22Rv1 (cell line): Measurements from ENCODE around the gene ADCY2.

Experiments
- H3K27ac ChIP-seq: fragments of 450-650 bp; 2 replicates; pipeline ENCODE4 v1.5.1; 2017
- ZFX ChIP-seq: fragments of 450-650 bp; IDR thresholded peaks from 2 replicates; pipeline ENCODE4 v1.6.1; 2017; ENCODE audit warnings: antibody characterized with exemption, borderline replicate concordance
- TF ChIP-seq, protein P1 (sequence below): fragments of 450-650 bp; IDR thresholded peaks from 2 replicates; pipeline ENCODE4 v1.5.1; 2017; ENCODE audit warnings: mild to moderate bottlenecking

The ADCY2 gene

DNA sequence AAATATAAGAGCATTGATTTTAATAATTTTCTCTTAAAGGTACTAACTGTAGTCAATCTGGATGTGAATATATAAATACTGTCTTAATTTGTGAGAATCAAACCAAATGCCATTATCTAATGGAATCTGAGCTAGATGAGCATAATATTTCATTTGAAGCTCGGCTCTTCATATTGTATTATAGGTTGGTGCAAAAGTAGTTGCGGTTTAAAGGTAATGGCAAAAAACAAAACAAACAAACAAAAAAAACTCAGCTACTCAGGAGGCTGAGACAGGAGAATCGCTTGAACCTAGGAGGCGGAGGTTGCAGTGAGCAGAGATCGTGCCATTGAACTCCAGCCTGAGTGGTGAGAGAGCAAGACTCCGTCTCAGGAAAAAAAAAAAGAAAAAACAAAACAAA, 358.6 kb downstream of the ADCY2 start:
- H3K27ac ChIP-seq = no peak overlapping the region
- TF ChIP-seq, protein P1, sequence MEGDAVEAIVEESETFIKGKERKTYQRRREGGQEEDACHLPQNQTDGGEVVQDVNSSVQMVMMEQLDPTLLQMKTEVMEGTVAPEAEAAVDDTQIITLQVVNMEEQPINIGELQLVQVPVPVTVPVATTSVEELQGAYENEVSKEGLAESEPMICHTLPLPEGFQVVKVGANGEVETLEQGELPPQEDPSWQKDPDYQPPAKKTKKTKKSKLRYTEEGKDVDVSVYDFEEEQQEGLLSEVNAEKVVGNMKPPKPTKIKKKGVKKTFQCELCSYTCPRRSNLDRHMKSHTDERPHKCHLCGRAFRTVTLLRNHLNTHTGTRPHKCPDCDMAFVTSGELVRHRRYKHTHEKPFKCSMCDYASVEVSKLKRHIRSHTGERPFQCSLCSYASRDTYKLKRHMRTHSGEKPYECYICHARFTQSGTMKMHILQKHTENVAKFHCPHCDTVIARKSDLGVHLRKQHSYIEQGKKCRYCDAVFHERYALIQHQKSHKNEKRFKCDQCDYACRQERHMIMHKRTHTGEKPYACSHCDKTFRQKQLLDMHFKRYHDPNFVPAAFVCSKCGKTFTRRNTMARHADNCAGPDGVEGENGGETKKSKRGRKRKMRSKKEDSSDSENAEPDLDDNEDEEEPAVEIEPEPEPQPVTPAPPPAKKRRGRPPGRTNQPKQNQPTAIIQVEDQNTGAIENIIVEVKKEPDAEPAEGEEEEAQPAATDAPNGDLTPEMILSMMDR = no peak
- TF ChIP-seq ZFX = no peak

DNA sequence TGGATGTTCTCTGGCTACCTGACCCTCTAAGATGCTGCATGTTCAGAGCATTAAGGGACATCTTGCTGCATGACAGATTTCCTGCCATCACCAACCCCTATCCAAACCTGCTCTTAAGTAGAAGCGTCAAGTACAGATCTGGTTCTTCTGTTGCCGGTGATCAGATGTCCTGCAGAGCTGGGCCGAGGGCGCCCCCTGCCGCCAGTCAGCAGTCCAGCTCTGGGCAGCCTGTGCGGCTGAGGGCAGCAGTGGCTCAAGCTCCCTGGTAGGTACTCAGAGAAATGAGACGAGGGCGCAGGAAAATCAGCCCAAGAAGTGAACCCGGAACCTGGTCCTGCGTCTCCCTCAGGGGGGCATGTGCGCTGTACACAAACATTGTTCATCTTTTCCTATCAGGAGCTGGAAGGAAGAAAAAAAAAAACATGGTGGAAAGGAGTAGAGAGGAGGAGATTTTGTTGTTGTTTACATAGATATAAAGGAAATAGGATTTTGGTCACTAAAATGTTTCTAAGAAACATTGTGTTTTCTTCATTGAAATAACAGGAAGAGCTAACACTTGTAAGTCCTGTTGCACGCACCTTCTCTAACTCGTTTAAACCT, 359.2 kb downstream of the ADCY2 start:
- no peak for TF ChIP-seq ZFX
- TF ChIP-seq, protein P1 = peak; percentile 95
- H3K27ac ChIP-seq = no peak overlapping the region

DNA sequence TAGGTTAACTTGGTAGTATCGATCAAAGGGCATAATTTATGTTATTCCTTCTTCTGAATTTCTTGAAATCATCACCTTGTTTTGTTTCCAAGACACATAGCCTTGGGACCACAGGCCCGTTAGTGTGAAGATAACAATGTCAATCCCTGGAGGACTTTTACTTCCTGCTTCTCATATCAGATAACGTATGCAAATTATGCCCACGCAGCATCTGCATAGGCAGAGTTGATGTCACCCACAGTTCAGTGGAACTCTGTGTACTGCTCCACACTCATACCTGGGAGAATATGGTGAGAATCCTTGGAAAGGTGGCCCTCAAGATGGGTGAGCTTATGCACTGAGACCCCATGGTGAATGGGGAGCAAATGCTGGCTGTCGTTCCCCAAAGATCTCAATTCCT, 360.0 kb downstream of the ADCY2 start:
- no peak overlapping the region for H3K27ac ChIP-seq
- no peak for TF ChIP-seq ZFX
- TF ChIP-seq, protein P1 = no peak

DNA sequence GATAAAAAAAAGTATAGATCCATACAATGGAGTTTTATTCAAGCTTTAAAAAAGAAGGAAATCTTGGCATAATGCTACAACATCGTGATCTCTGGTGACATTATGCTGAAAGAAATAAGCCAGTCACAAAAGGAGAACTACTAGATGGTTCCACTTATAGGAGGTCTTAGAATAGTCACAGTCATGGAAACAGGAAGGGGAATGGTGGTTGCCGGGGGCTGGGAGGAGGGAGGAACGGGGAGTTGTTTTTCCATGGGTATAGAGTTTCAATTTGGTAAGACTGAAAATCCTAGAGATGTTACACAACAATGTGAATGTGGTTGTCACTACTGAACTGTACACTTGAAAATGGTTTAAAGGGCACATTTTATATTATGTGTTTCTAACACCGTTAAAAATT, 360.5 kb downstream of the ADCY2 start:
- TF ChIP-seq, protein P1 = no peak
- H3K27ac ChIP-seq = no peak overlapping the region

DNA sequence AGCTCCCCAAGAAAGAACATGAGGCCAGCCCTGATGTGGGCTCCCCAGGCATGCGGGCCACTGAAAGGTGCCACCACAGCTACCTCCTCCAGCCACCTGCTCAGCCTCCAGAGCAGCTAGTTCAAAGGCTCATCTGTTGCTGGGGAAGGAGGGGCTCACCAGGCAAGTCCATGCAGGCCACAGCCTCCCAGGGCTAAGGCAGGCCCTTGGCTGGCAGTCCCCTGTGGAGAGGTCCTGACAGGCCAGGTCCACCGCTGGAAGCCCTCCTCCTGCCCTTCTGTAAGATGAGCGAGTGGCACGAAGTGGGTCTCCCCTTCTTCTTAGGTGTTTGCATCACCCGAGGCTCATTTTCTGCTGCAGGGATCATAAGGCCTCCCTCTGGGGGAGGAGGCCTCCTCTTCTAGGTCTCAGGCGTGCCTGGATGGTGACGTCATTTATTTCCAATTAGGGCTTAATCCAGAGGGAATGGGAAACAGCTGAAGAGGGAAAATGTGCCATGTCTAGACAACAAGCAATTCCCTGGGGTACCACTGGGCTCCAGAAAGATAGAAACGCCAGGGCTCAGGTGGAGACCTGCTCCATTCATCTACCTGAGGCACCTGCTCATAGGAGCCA, 363.4 kb downstream of the ADCY2 start:
- TF ChIP-seq ZFX = no peak
- TF ChIP-seq, protein P1 = no peak
- H3K27ac ChIP-seq = no peak overlapping the region

DNA sequence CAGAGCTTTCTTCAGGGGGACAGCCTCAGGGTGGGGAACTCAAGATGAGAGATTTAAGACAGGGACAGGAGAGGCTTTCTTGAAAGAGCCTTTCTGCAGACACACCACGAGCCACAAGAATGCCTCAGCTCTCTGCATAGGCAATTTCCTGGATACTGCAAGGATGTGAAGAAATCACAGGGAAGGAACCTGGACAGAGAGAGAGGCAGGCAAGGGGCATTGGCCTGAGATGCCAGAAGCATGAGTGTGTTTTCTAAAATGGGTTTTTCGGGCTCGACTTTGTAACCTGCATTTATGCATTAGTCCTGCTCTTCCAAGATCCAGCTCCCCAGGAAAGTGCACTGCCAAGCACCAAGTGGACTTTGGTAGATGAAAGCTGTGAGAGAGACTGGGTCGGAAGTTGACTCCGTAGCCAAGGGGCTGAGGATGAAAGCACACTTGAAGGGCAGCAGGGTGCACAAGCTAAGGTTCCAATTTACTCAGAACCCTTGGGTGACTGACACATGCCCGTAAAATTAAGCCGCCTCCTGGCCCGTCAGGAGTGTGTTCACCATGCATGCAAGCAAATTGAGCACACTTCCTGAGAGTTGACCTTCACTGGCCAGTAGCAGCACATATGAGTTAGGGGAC, 364.1 kb downstream of the ADCY2 start:
- no peak for TF ChIP-seq ZFX
- TF ChIP-seq, protein P1 = no peak
- no peak overlapping the region for H3K27ac ChIP-seq

DNA sequence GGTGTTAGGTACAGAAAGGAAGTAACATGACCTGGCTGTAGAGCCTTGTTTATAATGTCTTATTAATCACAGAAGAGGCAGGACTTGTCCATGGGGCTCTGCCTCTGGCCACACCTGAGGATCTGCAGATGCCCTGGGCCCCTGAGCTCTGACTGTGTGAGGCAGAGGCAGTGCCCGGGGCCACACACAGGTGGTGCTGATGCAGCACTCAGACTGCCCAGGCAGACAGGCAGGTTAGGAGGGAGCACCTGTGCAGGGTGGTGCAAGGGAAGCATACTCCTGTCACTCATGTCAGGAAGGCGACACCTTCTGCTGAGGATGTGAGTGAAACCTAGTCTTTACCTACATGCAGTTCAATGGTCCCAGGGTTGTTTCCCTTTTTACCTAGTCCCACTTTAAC, 366.3 kb downstream of the ADCY2 start:
- TF ChIP-seq, protein P1 = no peak
- TF ChIP-seq ZFX = no peak
- no peak overlapping the region for H3K27ac ChIP-seq
